NCI-H510A treated with DMSO at 0.1 percent for 48 hours (cell line): ENCODE results near the gene LRP1B.
"Not testable (repeated sequence)": the region's sequence is repeated elsewhere in the genome, so short reads cannot be mapped to it uniquely, and the experiment has no call there.

ENCODE experiments used
- DNase-seq: peaks from one replicate; lab custom pipeline; 2025; lab: John Stamatoyannopoulos, UW

The LRP1B gene

GRCh38 chr2:141887363-141887762 is 243.5 kb downstream of the LRP1B start:
- DNase-seq, result no peak

GRCh38 chr2:141878016-141878415 is 252.8 kb downstream of the LRP1B start:
- no peak for DNase-seq

- DNase-seq, result no peak
These were observed 258.7 kb downstream of the LRP1B start for GRCh38 chr2:141871913-141872634.

GRCh38 chr2:141869572-141869971 is 261.2 kb downstream of the LRP1B start:
- DNase-seq, result no peak

- no peak for DNase-seq
These were observed 266.9 kb downstream of the LRP1B start for GRCh38 chr2:141863964-141864363.

GRCh38 chr2:141856215-141856919 is 274.4 kb downstream of the LRP1B start:
- no peak for DNase-seq

GRCh38 chr2:141848191-141848590 is 282.6 kb downstream of the LRP1B start:
- DNase-seq, result no peak

GRCh38 chr2:141844231-141844630 is 286.6 kb downstream of the LRP1B start:
- no peak for DNase-seq

GRCh38 chr2:141835103-141835502 is 295.7 kb downstream of the LRP1B start:
- no peak for DNase-seq

- no peak for DNase-seq
These were observed 302.1 kb downstream of the LRP1B start for GRCh38 chr2:141828761-141829160.

GRCh38 chr2:141824790-141825189 is 306.0 kb downstream of the LRP1B start:
- DNase-seq, result no peak

GRCh38 chr2:141820893-141821292 is 309.9 kb downstream of the LRP1B start:
- no peak for DNase-seq

- not testable (repeated sequence) for DNase-seq
These were observed 315.5 kb downstream of the LRP1B start for GRCh38 chr2:141815320-141815719.

GRCh38 chr2:141814150-141814549 is 316.7 kb downstream of the LRP1B start:
- DNase-seq, result no peak

GRCh38 chr2:141810148-141810547 is 320.7 kb downstream of the LRP1B start:
- DNase-seq, result no peak

- no peak for DNase-seq
These were observed 324.7 kb downstream of the LRP1B start for GRCh38 chr2:141806090-141806489.

GRCh38 chr2:141805302-141805701 is 325.5 kb downstream of the LRP1B start:
- no peak for DNase-seq

- no peak for DNase-seq
These were observed 334.4 kb downstream of the LRP1B start for GRCh38 chr2:141796449-141796848.

GRCh38 chr2:141791521-141791920 is 339.3 kb downstream of the LRP1B start:
- no peak for DNase-seq

- DNase-seq, result no peak
These were observed 348.2 kb downstream of the LRP1B start for GRCh38 chr2:141782574-141782973.

GRCh38 chr2:141778315-141778835 is 352.4 kb downstream of the LRP1B start:
- DNase-seq, result no peak

- no peak for DNase-seq
These were observed 360.3 kb downstream of the LRP1B start for GRCh38 chr2:141770530-141770929.

GRCh38 chr2:141767691-141768090 is 363.1 kb downstream of the LRP1B start:
- no peak for DNase-seq
